Kidney capillary endothelial cell (primary cell): Measurements from ENCODE around the gene CAPRIN1.

Experiments
- DNase-seq: peaks from one replicate; pipeline ENCODE4 v3.0.0-alpha.2; 2018; ENCODE audit warnings: low spot score

Gene CAPRIN1

GRCh38 chr11:34143048-34143447 is 91.5 kb downstream of the CAPRIN1 start:
- DNase-seq = no peak

GRCh38 chr11:34145073-34145472 is 93.5 kb downstream of the CAPRIN1 start:
- no peak for DNase-seq

- no peak for DNase-seq
Observed at GRCh38 chr11:34145847-34146381, 94.4 kb downstream of the CAPRIN1 start.

GRCh38 chr11:34146411-34146810 is 94.9 kb downstream of the CAPRIN1 start:
- DNase-seq = no peak

GRCh38 chr11:34146866-34147265 is 95.3 kb downstream of the CAPRIN1 start:
- DNase-seq = no peak

GRCh38 chr11:34147581-34147980 is 96.0 kb downstream of the CAPRIN1 start:
- no peak for DNase-seq

- DNase-seq = no peak
Observed at GRCh38 chr11:34148504-34149165, 97.1 kb downstream of the CAPRIN1 start.

- no peak for DNase-seq
Observed at GRCh38 chr11:34149274-34149673, 97.7 kb downstream of the CAPRIN1 start.

- DNase-seq = peak; percentile 25
Observed at GRCh38 chr11:34149786-34150185, 98.3 kb downstream of the CAPRIN1 start.

GRCh38 chr11:34150494-34151151 is 99.1 kb downstream of the CAPRIN1 start:
- no peak for DNase-seq
